ENCODE data around the gene DEFB112. TPM values are rescaled to one million over a fixed set of nuclear protein-coding genes. Genes with fewer than 3 reads are reported as not detected.

DEFB112 gene
- total RNA-seq, 1 donor from 2014 or later = not detected

DNA sequence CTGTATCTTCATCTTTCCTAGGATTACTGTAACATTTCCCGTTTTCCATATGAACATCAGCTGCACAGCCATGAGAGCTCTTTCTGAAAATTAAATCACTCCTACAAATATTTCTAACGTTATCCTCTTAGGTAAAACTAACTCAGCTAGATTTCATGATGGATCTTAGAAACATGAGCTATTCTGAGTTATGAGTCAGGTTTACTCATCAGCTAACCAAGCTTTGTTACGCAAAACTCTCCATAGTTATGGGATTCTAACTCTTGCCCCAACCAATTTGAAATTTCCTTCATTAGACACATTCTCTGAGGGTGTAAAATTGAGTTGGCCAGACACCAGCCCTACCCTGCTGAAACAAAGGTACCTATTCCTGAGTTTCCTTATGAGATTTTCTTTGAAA lies 41.9 kb downstream of the DEFB112 start:
- H3K27me3 Mint-ChIP-seq (ENCODE audit: unreplicated experiment) = peaks cover 2% of the 10 kb centered on the region

DNA sequence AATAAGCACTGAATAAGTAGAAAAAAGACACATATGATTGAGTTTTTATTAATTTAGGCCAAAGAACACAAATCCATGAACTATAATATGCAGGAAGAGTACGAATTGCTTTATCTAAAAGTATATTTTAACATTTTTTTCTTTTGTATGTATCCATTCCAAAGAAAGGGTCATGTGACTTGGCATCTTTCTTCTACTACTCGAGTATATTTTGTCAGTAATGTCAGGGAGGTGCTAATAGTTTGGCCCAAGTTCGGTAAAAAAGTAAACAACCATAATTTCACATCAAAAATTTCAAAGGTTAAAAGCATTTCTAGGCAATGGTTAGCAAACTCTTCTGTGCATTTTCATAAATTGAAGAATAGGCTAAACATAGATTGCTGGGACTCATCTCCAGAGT lies 46.6 kb downstream of the DEFB112 start:
- Mint-ChIP-seq H3K36me3 (ENCODE audit: unreplicated experiment) (no peaks in the 10 kb centered on the region), H3K4me3 (ENCODE audit: unreplicated experiment) (no peak overlapping the region), H3K27ac (ENCODE audit: unreplicated experiment) (no peak overlapping the region), H3K9me3 (ENCODE audit: unreplicated experiment) (no peaks in the 10 kb centered on the region), H3K4me1 (ENCODE audit: unreplicated experiment) (no peaks in the 10 kb centered on the region), H3K27me3 (ENCODE audit: unreplicated experiment) (no peaks in the 10 kb centered on the region)
- TF ChIP-seq, protein P1, sequence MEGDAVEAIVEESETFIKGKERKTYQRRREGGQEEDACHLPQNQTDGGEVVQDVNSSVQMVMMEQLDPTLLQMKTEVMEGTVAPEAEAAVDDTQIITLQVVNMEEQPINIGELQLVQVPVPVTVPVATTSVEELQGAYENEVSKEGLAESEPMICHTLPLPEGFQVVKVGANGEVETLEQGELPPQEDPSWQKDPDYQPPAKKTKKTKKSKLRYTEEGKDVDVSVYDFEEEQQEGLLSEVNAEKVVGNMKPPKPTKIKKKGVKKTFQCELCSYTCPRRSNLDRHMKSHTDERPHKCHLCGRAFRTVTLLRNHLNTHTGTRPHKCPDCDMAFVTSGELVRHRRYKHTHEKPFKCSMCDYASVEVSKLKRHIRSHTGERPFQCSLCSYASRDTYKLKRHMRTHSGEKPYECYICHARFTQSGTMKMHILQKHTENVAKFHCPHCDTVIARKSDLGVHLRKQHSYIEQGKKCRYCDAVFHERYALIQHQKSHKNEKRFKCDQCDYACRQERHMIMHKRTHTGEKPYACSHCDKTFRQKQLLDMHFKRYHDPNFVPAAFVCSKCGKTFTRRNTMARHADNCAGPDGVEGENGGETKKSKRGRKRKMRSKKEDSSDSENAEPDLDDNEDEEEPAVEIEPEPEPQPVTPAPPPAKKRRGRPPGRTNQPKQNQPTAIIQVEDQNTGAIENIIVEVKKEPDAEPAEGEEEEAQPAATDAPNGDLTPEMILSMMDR (IDR thresholded peaks at IDR 0.05) = no peak
- no peak for DNase-seq (ENCODE audit: extremely low spot score, unreplicated experiment)

More for the DNA sequence above, 41.9 kb downstream of the DEFB112 start:
- Mint-ChIP-seq H3K9me3 (ENCODE audit: unreplicated experiment) (no peaks in the 10 kb centered on the region), H3K4me3 (ENCODE audit: unreplicated experiment) (no peak overlapping the region), H3K36me3 (ENCODE audit: unreplicated experiment) (no peaks in the 10 kb centered on the region), H3K4me1 (ENCODE audit: unreplicated experiment) (no peaks in the 10 kb centered on the region), H3K27ac (ENCODE audit: unreplicated experiment) (no peak overlapping the region)
- DNase-seq (ENCODE audit: extremely low spot score, unreplicated experiment) = no peak
- TF ChIP-seq, protein P1 (IDR thresholded peaks at IDR 0.05) = no peak

DNA sequence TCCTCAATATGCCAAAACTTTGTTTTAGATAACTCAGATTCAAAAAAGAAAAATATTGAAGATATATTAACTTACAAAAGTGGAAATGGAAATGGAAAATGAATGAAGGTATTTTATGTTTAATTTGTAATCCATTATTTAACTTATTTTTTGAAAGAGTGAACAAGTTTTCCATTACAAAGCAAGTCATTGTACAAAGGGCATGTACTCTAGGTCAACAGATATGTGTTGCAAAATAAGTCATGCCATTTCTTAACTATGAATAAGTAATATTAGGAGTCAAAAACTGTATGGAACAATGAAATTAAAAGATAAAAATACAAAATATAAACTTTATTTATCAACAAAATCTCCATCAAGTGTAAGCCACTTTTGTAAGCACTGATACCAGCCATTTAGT lies 54.5 kb downstream of the DEFB112 start:
- Mint-ChIP-seq H3K4me1 (ENCODE audit: unreplicated experiment) (no peaks in the 10 kb centered on the region), H3K27me3 (ENCODE audit: unreplicated experiment) (no peaks in the 10 kb centered on the region)

More for the DNA sequence above, 54.5 kb downstream of the DEFB112 start:
- TF ChIP-seq, protein P1 (IDR thresholded peaks at IDR 0.05) = no peak
- H3K36me3 Mint-ChIP-seq (ENCODE audit: unreplicated experiment) = no peaks in the 10 kb centered on the region
- H3K9me3 Mint-ChIP-seq (ENCODE audit: unreplicated experiment) = no peaks in the 10 kb centered on the region
- no peak overlapping the region for H3K4me3 Mint-ChIP-seq (ENCODE audit: unreplicated experiment)
- H3K27ac Mint-ChIP-seq (ENCODE audit: unreplicated experiment) = no peak overlapping the region
- no peak for DNase-seq (ENCODE audit: extremely low spot score, unreplicated experiment)

Other genes starting within 250 kb of the DEFB112 start
- gene CRISP1, start 183.4 kb downstream of the DEFB112 start, total RNA-seq = not detected in 2 replicates
- not detected in 2 replicates for gene DEFB114, start 85.8 kb downstream of the DEFB112 start, total RNA-seq
- gene DEFB113, start 80.3 kb downstream of the DEFB112 start, total RNA-seq = not detected in 2 replicates
- gene DEFB110, start 27.9 kb downstream of the DEFB112 start, total RNA-seq = not detected in 2 replicates

Data from osteocyte (in vitro differentiated cells).